PC-9 (cell line): ENCODE data around the gene PLA2R1. TPM values are rescaled to one million over a fixed set of nuclear protein-coding genes. Genes with fewer than 3 reads are reported as not detected.

Source experiments
- BruUV-seq: library from RNA; stranded (reverse); fragments of 400-500 nt; replicated peaks from 2 replicates; lab custom pipeline; 2021; lab: Mats Ljungman, UMichigan
- CTCF ChIA-PET: fragments of 300-600 bp; sonication (Branson Sonifier 250); formaldehyde crosslinking; loops from one replicate; lab custom pipeline; 2022; ENCODE audit warnings: antibody characterized with exemption; lab: Charles Lee
- POLR2A ChIA-PET: fragments of 300-600 bp; sonication (Branson Sonifier 250); formaldehyde crosslinking; loops from one replicate; lab custom pipeline; 2022; ENCODE audit warnings: antibody characterized with exemption; ENCODE audit not compliant: unreplicated experiment; lab: Charles Lee
- DNase-seq, 2 experiments: peaks; one replicate each; pipeline versions ENCODE4 v3.0.0 to v3.0.0-alpha.2; 2015 to 2022; ENCODE audit warnings: mixed read lengths in 1 of 2
- H2AFZ ChIP-seq: fragments of 200-600 bp; sonication (generic); 2 replicates; pipeline ENCODE4 v1.8.1; 2017; ENCODE audit warnings: antibody characterized with exemption
- H3F3A ChIP-seq: fragments of 200-600 bp; sonication (generic); 2 replicates; pipeline ENCODE4 v1.8.1; 2017; ENCODE audit warnings: antibody characterized with exemption, mild to moderate bottlenecking, low read depth; ENCODE audit not compliant: insufficient read depth
- H3K27ac ChIP-seq: fragments of 200-600 bp; sonication (generic); 2 replicates; pipeline ENCODE4 v1.6.1; 2016; ENCODE audit warnings: mixed run types
- H3K27me3 ChIP-seq: fragments of 200-600 bp; sonication (generic); 2 replicates; pipeline ENCODE4 v1.6.1; 2016; ENCODE audit warnings: low read depth, mixed run types; ENCODE audit not compliant: insufficient read depth
- H3K36me3 ChIP-seq: fragments of 200-600 bp; sonication (generic); 2 replicates; pipeline ENCODE4 v1.6.1; 2016; ENCODE audit warnings: low read depth, mixed run types
- H3K4me1 ChIP-seq: fragments of 200-600 bp; sonication (generic); replicated peaks from 2 replicates; pipeline ENCODE4 v1.6.1; 2016; ENCODE audit warnings: mixed run types; ENCODE audit not compliant: insufficient read depth
- H3K4me2 ChIP-seq: fragments of 200-600 bp; sonication (generic); 2 replicates; pipeline ENCODE4 v1.6.1; 2017; ENCODE audit warnings: mixed run types
- H3K4me3 ChIP-seq: fragments of 200-600 bp; sonication (generic); 2 replicates; pipeline ENCODE4 v1.6.1; 2016; ENCODE audit warnings: mixed run types
- H3K79me2 ChIP-seq: fragments of 200-600 bp; sonication (generic); 2 replicates; pipeline ENCODE4 v1.6.1; 2017; ENCODE audit warnings: low read depth, mixed run types
- H3K9me2 ChIP-seq: fragments of 200-600 bp; sonication (generic); 2 replicates; pipeline ENCODE4 v1.8.1; 2017; ENCODE audit warnings: mild to moderate bottlenecking; ENCODE audit not compliant: insufficient read depth
- H3K9me3 ChIP-seq: fragments of 200-600 bp; sonication (generic); 2 replicates; pipeline ENCODE4 v1.8.1; 2016; ENCODE audit warnings: low read depth; ENCODE audit not compliant: insufficient read depth
- H4K20me1 ChIP-seq: fragments of 200-600 bp; sonication (generic); 2 replicates; pipeline ENCODE4 v1.8.1; 2017; ENCODE audit not compliant: insufficient read depth
- EZH2 ChIP-seq: fragments of 200-600 bp; sonication (generic); IDR thresholded peaks from 2 replicates; pipeline ENCODE4 v1.8.0; 2017; ENCODE audit warnings: antibody characterized with exemption, low read depth
- intact Hi-C: fragments of 100-400 bp; cut with micrococcal nuclease; formaldehyde crosslinking; loops from one replicate; pipeline ENCODE4 v1.10.0; 2022; ENCODE audit not compliant: unreplicated experiment
- total RNA-seq: library from RNA; stranded (reverse); gene quantifications from 2 replicates; pipeline ENCODE4 v1.2.3, GENCODE V29; 2021
- TF ChIP-seq, protein P1 (sequence below): fragments of 200-600 bp; sonication (generic); conservative IDR thresholded peaks from 2 replicates; pipeline ENCODE4 v1.6.1; 2017; ENCODE audit warnings: mixed run types, antibody characterized with exemption, mild to moderate bottlenecking, moderate library complexity

The PLA2R1 gene
- total RNA-seq, 1 experiment from 2014 or later, result 0.33 TPM

GRCh38 chr2:160014227-160014626 is 48.2 kb downstream of the PLA2R1 start:
- CTCF ChIA-PET, result no interaction called here
- BruUV-seq, result no TSS peak

GRCh38 chr2:160010361-160011145 is 51.9 kb downstream of the PLA2R1 start:
- Histone ChIP-seq H3K27ac (no peak overlapping the region), H3K79me2 (no peaks in the 10 kb centered on the region), H3K9me2 (no peaks in the 10 kb centered on the region), H2AFZ (no peak overlapping the region), H3F3A (no peaks in the 10 kb centered on the region), H3K36me3 (no peaks in the 10 kb centered on the region), H3K27me3 (no peaks in the 10 kb centered on the region), H3K4me3 (no peak overlapping the region), H4K20me1 (no peaks in the 10 kb centered on the region), H3K9me3 (no peaks in the 10 kb centered on the region), H3K4me2 (no peak overlapping the region), H3K4me1 (no peaks in the 10 kb centered on the region)
- DNase-seq, result no peak
- CTCF ChIA-PET, result no interaction called here
- TF ChIP-seq, protein P1, sequence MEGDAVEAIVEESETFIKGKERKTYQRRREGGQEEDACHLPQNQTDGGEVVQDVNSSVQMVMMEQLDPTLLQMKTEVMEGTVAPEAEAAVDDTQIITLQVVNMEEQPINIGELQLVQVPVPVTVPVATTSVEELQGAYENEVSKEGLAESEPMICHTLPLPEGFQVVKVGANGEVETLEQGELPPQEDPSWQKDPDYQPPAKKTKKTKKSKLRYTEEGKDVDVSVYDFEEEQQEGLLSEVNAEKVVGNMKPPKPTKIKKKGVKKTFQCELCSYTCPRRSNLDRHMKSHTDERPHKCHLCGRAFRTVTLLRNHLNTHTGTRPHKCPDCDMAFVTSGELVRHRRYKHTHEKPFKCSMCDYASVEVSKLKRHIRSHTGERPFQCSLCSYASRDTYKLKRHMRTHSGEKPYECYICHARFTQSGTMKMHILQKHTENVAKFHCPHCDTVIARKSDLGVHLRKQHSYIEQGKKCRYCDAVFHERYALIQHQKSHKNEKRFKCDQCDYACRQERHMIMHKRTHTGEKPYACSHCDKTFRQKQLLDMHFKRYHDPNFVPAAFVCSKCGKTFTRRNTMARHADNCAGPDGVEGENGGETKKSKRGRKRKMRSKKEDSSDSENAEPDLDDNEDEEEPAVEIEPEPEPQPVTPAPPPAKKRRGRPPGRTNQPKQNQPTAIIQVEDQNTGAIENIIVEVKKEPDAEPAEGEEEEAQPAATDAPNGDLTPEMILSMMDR, result no peak
- TF ChIP-seq EZH2, result no peak
- POLR2A ChIA-PET, result no interaction called here
- intact Hi-C loops, result no loop called here
- BruUV-seq, result no TSS peak

More at GRCh38 chr2:160014227-160014626, 48.2 kb downstream of the PLA2R1 start:
- Histone ChIP-seq H3K9me3 (no peaks in the 10 kb centered on the region), H3K79me2 (no peaks in the 10 kb centered on the region), H3K36me3 (no peaks in the 10 kb centered on the region), H3K27ac (no peak overlapping the region), H3K27me3 (no peaks in the 10 kb centered on the region), H3F3A (no peaks in the 10 kb centered on the region), H3K9me2 (no peaks in the 10 kb centered on the region), H3K4me3 (no peak overlapping the region), H3K4me1 (no peaks in the 10 kb centered on the region), H4K20me1 (no peaks in the 10 kb centered on the region), H3K4me2 (no peak overlapping the region), H2AFZ (no peak overlapping the region)
- intact Hi-C loops, result no loop called here
- TF ChIP-seq, protein P1, result no peak
- DNase-seq, result no peak
- POLR2A ChIA-PET, result no interaction called here

DNA sequence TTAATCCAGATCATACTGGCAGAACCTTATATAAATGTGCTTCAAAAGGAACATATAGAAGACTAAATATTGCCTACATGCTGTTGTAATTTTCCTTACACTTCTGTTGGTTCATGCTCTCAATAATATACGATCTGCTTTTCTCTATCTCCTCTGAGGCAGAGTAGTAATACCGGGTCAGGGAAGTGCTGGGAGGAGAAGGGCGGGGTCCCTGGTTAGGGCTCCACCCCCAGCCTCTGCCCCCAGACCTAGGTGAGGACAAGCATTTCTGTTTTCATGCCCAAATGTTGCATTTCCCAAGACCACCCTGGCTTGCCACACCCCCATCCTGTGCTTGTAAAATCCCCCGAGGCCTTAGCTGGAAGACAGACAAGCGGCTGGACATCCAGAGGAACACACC is 55.3 kb downstream of the PLA2R1 start:
- intact Hi-C loops, result no loop called here
- no peaks in the 10 kb centered on the region for H3K36me3 ChIP-seq

More for the DNA sequence above, 55.3 kb downstream of the PLA2R1 start:
- H3F3A ChIP-seq, result no peaks in the 10 kb centered on the region
- ChIA-PET POLR2A (no interaction called here), CTCF (no interaction called here)
- H4K20me1 ChIP-seq, result no peaks in the 10 kb centered on the region
- no peak overlapping the region for H3K4me3 ChIP-seq
- DNase-seq, result no peak
- no TSS peak for BruUV-seq
- TF ChIP-seq, protein P1, result no peak
- TF ChIP-seq EZH2, result no peak
- H3K9me3 ChIP-seq, result no peaks in the 10 kb centered on the region
- no peaks in the 10 kb centered on the region for H3K4me1 ChIP-seq
- H3K27me3 ChIP-seq, result no peaks in the 10 kb centered on the region
- H3K9me2 ChIP-seq, result no peaks in the 10 kb centered on the region
- no peak overlapping the region for H2AFZ ChIP-seq
- no peak overlapping the region for H3K27ac ChIP-seq
- no peak overlapping the region for H3K4me2 ChIP-seq
- H3K79me2 ChIP-seq, result no peaks in the 10 kb centered on the region
